Uterus (tissue), 2 donors: ENCODE data around the gene CDK5R2.

Experiments used
- POLR2A ChIP-seq, 2 donors: fragments of 450-650 bp; IDR thresholded peaks; one replicate each; pipeline ENCODE4 v1.6.1; 2016; ENCODE audit warnings: antibody characterized with exemption in 2 of 2, mild to moderate bottlenecking in 1 of 2, moderate library complexity in 1 of 2
- TF ChIP-seq, protein P1 (sequence below), 4 experiments: fragments of 200-600 bp in 2 of 4; fragments of 450-650 bp in 2 of 4; sonication (generic) in 2 of 4; IDR thresholded peaks; one replicate each; pipeline ENCODE4 v1.5.1; 2016 to 2019; ENCODE audit warnings: antibody characterized with exemption in 4 of 4, mild to moderate bottlenecking in 2 of 4, moderate library complexity in 1 of 4

DNA sequence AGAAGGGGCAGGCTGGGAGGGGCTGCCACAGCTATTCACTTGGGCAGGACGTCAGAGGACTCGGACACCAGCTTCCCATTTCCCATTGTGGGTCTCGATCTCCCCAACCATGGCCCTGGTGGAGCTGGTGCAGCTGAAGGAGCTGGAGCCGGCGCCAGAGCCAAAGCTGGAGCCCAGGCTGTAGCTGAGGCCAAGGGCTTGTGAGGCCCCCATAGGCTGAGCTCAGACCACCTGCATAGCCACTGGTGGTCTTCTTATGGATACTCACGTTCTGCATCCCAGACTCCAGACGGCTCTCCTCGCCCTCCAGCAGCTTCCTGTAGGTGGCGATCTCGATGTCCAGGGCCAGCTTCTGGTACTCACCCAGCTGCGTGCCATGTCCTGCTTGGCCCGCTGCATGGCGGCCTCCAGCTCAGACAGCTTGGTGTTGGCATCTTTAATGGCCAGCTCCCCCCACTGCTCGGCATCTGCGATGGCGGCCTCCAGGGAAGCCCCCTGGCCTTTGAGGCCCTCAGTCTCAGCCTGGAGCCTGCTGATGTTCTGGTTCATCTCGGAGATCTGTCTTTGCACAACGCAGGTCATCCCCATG, 6.0 kb upstream of the CDK5R2 start:
- TF ChIP-seq, protein P1, sequence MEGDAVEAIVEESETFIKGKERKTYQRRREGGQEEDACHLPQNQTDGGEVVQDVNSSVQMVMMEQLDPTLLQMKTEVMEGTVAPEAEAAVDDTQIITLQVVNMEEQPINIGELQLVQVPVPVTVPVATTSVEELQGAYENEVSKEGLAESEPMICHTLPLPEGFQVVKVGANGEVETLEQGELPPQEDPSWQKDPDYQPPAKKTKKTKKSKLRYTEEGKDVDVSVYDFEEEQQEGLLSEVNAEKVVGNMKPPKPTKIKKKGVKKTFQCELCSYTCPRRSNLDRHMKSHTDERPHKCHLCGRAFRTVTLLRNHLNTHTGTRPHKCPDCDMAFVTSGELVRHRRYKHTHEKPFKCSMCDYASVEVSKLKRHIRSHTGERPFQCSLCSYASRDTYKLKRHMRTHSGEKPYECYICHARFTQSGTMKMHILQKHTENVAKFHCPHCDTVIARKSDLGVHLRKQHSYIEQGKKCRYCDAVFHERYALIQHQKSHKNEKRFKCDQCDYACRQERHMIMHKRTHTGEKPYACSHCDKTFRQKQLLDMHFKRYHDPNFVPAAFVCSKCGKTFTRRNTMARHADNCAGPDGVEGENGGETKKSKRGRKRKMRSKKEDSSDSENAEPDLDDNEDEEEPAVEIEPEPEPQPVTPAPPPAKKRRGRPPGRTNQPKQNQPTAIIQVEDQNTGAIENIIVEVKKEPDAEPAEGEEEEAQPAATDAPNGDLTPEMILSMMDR (IDR thresholded peaks at IDR 0.05), result no peak
- no peak for TF ChIP-seq POLR2A (IDR thresholded peaks at IDR 0.05)
